Measurements from ENCODE around the gene KIF26B.

Gene KIF26B

GRCh38 chr1:245172026-245172425, 17.2 kb downstream of the KIF26B start:
- DNase-seq (ENCODE audit: low read depth) = no peak

GRCh38 chr1:245172829-245173228, 18.0 kb downstream of the KIF26B start:
- no peak for DNase-seq (ENCODE audit: low read depth)

GRCh38 chr1:245173446-245174211, 18.8 kb downstream of the KIF26B start:
- no peak for DNase-seq (ENCODE audit: low read depth)

- DNase-seq (ENCODE audit: low read depth) = no peak
These were observed 22.5 kb downstream of the KIF26B start for GRCh38 chr1:245177071-245177900.

GRCh38 chr1:245179706-245180105, 24.9 kb downstream of the KIF26B start:
- DNase-seq (ENCODE audit: low read depth) = no peak

GRCh38 chr1:245180496-245181157, 25.8 kb downstream of the KIF26B start:
- no peak for DNase-seq (ENCODE audit: low read depth)

GRCh38 chr1:245181158-245181517, 26.4 kb downstream of the KIF26B start:
- no peak for DNase-seq (ENCODE audit: low read depth)

- no peak for DNase-seq (ENCODE audit: low read depth)
These were observed 27.2 kb downstream of the KIF26B start for GRCh38 chr1:245182028-245182427.

- DNase-seq (ENCODE audit: low read depth) = no peak
These were observed 28.6 kb downstream of the KIF26B start for GRCh38 chr1:245183429-245183828.

GRCh38 chr1:245184779-245185178, 30.0 kb downstream of the KIF26B start:
- no peak for DNase-seq (ENCODE audit: low read depth)

GRCh38 chr1:245188403-245188802, 33.6 kb downstream of the KIF26B start:
- DNase-seq (ENCODE audit: low read depth) = no peak

GRCh38 chr1:245195398-245195797, 40.6 kb downstream of the KIF26B start:
- no peak for DNase-seq (ENCODE audit: low read depth)

GRCh38 chr1:245197121-245197520, 42.3 kb downstream of the KIF26B start:
- DNase-seq (ENCODE audit: low read depth) = no peak

- DNase-seq (ENCODE audit: low read depth) = no peak
These were observed 43.2 kb downstream of the KIF26B start for GRCh38 chr1:245197911-245198379.

- no peak for DNase-seq (ENCODE audit: low read depth)
These were observed 44.1 kb downstream of the KIF26B start for GRCh38 chr1:245198748-245199516.

- no peak for DNase-seq (ENCODE audit: low read depth)
These were observed 45.4 kb downstream of the KIF26B start for GRCh38 chr1:245200146-245200545.

- DNase-seq (ENCODE audit: low read depth) = no peak
These were observed 46.4 kb downstream of the KIF26B start for GRCh38 chr1:245201201-245201600.

- no peak for DNase-seq (ENCODE audit: low read depth)
These were observed 47.0 kb downstream of the KIF26B start for GRCh38 chr1:245201827-245202226.

GRCh38 chr1:245205396-245205795, 50.6 kb downstream of the KIF26B start:
- DNase-seq (ENCODE audit: low read depth) = no peak

- DNase-seq (ENCODE audit: low read depth) = no peak
These were observed 51.1 kb downstream of the KIF26B start for GRCh38 chr1:245205864-245206263.

GRCh38 chr1:245207056-245207638, 52.4 kb downstream of the KIF26B start:
- DNase-seq (ENCODE audit: low read depth) = no peak

GRCh38 chr1:245207801-245208200, 53.0 kb downstream of the KIF26B start:
- DNase-seq (ENCODE audit: low read depth) = no peak
